ENCODE measurements around the gene BPI. TPM values are rescaled to one million over a fixed set of nuclear protein-coding genes. Genes with fewer than 3 reads are reported as not detected.

The BPI gene
- total RNA-seq, 1 experiment from 2014 or later = not detected

DNA sequence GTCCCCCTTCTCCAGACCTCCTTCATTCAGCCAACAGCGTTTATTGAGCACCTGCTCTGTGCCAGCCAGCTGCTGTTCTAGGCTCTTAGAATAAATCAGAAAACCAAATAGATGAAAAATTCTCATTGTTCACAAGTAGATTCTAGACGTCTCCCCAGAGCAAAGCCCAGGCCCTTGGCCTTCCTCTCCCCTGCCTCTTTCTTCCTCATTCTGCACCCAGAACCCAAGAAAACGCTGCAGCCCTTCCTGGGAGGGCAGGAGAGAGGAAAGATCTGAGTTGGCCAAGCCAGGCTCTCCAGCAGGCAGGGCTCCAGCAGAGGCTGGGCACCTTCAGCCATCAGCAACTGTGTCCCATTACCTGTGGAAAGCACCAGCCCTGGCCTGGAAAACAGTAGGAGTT lies 12.0 kb upstream of the BPI start:
- Histone ChIP-seq H3K56ac (ENCODE audit: insufficient read length, low read depth, low read length) (no peak overlapping the region), H4K20me1 (ENCODE audit: control insufficient read depth, insufficient read depth, insufficient read length) (no peaks in the 10 kb centered on the region), H3K27me3 (ENCODE audit: insufficient read depth, low read length) (no peaks in the 10 kb centered on the region), H3K23ac (ENCODE audit: insufficient read length, low read depth, low read length) (no peak overlapping the region), H3K18ac (ENCODE audit: insufficient read length, low read depth, low read length) (no peak overlapping the region), H4K8ac (replicated peaks; ENCODE audit: insufficient read length, low read depth, low read length) (no peak overlapping the region), H3K4ac (ENCODE audit: low read depth, low read length) (no peak overlapping the region), H3T11ph (ENCODE audit: low read length) (no peak overlapping the region), H3K14ac (ENCODE audit: insufficient read depth, low read length) (no peak overlapping the region), H2BK5ac (ENCODE audit: insufficient read length, low read length) (no peak overlapping the region), H2BK12ac (ENCODE audit: insufficient read length, low read depth, low read length) (no peak overlapping the region), H2AK5ac (ENCODE audit: insufficient read length, low read length) (no peak overlapping the region), H3K4me1 (ENCODE audit: insufficient read depth, low read length) (no peaks in the 10 kb centered on the region; the same call in 1 of the 2 replicates), H3K9ac (ENCODE audit: extremely low read depth, insufficient read length, low read length) (no peak overlapping the region), H2BK20ac (ENCODE audit: low read depth, low read length, poor library complexity, severe bottlenecking) (no peak overlapping the region), H2BK120ac (ENCODE audit: low read depth, low read length, poor library complexity, severe bottlenecking) (no peak overlapping the region), H4K5ac (ENCODE audit: insufficient read length, low read depth, low read length) (no peak overlapping the region), H3K4me2 (ENCODE audit: insufficient read depth, insufficient read length, low read length) (no peak overlapping the region), H3K27ac (ENCODE audit: insufficient read length, low read depth, low read length) (no peak overlapping the region), H3K9me3 (ENCODE audit: control insufficient read depth, low read depth, low read length) (no peaks in the 10 kb centered on the region), H3K79me2 (ENCODE audit: insufficient read depth, low read length) (no peaks in the 10 kb centered on the region), H3K79me1 (ENCODE audit: insufficient read depth, low read depth, low read length, poor library complexity, severe bottlenecking) (no peaks in the 10 kb centered on the region), H2AFZ (ENCODE audit: low read length) (no peak overlapping the region), H2BK15ac (ENCODE audit: low read depth, low read length) (no peak overlapping the region), H4K91ac (ENCODE audit: insufficient read length, low read depth, low read length) (no peak overlapping the region), H3K23me2 (ENCODE audit: insufficient read length, low read depth, low read length, poor library complexity, severe bottlenecking) (no peaks in the 10 kb centered on the region)
- TF ChIP-seq, protein P1, sequence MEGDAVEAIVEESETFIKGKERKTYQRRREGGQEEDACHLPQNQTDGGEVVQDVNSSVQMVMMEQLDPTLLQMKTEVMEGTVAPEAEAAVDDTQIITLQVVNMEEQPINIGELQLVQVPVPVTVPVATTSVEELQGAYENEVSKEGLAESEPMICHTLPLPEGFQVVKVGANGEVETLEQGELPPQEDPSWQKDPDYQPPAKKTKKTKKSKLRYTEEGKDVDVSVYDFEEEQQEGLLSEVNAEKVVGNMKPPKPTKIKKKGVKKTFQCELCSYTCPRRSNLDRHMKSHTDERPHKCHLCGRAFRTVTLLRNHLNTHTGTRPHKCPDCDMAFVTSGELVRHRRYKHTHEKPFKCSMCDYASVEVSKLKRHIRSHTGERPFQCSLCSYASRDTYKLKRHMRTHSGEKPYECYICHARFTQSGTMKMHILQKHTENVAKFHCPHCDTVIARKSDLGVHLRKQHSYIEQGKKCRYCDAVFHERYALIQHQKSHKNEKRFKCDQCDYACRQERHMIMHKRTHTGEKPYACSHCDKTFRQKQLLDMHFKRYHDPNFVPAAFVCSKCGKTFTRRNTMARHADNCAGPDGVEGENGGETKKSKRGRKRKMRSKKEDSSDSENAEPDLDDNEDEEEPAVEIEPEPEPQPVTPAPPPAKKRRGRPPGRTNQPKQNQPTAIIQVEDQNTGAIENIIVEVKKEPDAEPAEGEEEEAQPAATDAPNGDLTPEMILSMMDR (conservative IDR thresholded peaks at IDR 0.05) = no peak
- Mint-ChIP-seq H3K27me3 (ENCODE audit: low read depth) (no peaks in the 10 kb centered on the region), H3K36me3 (ENCODE audit: insufficient read depth in 1 of 3, low read depth in 3 of 3) (no peaks in the 10 kb centered on the region; a peak in 1 of 7 replicates), H3K27ac (no peak overlapping the region), H3K9me3 (no peaks in the 10 kb centered on the region; a peak in 1 of 5 replicates), H3K4me3 (no peak overlapping the region), H3K4me1 (peaks cover 21 to 28% of the 10 kb centered on the region in 2 experiments)
- no peak for DNase-seq
- WGBS (ENCODE audit: extremely low coverage, insufficient read length, low lambda C conversion rate) = no CpG with 5 or more reads among the region's 3 CpGs
